GM12801 (cell line): ENCODE measurements around the gene PGAM5.

Experiments
- CTCF ChIP-seq: IDR thresholded peaks from one replicate; pipeline ENCODE4 v1.5.1; 2011; ENCODE audit warnings: control low read depth; ENCODE audit not compliant: insufficient read length; ENCODE audit errors: extremely low read depth

The PGAM5 gene

DNA sequence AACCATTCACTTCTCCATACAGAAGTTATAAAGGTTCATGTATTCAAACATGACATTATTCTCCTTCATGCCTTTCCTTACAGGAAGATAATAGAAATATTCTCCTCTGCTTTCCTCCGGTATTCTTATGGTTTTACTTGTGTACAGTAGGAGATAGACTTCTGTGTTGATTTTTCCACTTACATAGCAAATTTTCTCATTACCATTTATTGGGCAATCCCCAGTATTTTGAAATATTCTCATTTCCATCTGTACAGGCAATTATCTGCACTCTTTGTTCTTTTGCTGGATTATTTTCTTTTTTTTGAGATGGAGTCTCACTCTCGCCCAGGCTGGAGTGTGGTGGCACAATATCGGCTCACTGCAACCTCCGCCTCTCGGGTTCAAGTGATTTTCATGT, 12.3 kb upstream of the PGAM5 start:
- no peak for TF ChIP-seq CTCF

- no peak for TF ChIP-seq CTCF
These were observed 10.3 kb upstream of the PGAM5 start for GRCh38 chr12:132700212-132700822.

GRCh38 chr12:132702640-132703039, 8.0 kb upstream of the PGAM5 start:
- no peak for TF ChIP-seq CTCF

DNA sequence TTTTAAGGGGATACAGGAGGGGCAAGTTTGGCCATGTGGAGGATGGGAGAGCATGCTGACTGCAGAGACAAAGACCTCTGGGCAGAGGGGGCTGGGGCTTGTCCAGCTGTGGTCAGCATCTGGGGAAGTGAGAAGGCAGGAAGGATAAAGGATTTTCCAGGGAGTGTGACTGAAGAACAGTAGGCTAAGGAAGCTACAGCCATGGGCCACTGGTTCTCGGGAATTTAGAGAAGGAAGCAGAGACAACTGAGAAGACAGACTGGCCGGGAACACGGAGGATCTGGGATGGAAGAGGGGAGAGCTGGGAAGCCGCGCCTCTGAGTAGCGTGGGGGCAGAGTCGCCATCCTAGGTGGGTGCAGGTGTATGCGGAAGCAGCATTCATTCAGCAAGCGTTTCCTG, 7.0 kb upstream of the PGAM5 start:
- TF ChIP-seq CTCF: no peak

- no peak for TF ChIP-seq CTCF
These were observed 3.4 kb upstream of the PGAM5 start for GRCh38 chr12:132707241-132707640.

DNA sequence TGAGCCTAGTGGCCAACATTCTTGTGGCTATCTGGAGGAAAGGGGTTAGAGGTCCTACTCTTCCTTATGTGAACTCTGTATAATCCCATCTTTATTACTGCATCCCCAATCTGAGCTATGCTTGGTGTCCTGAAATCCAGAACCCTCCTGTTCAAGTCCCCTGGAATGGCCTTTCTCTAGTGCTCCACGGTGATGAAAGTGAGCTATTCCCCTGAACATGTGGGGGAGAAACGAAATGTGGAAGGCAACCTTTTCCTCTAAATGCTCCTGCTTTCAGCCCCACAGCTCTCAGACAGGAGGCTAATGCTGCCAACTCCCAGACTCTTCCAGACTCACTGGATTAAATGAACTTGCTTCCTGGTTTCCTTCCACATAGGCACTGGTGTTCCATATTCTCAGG, 2.5 kb upstream of the PGAM5 start:
- TF ChIP-seq CTCF: no peak

DNA sequence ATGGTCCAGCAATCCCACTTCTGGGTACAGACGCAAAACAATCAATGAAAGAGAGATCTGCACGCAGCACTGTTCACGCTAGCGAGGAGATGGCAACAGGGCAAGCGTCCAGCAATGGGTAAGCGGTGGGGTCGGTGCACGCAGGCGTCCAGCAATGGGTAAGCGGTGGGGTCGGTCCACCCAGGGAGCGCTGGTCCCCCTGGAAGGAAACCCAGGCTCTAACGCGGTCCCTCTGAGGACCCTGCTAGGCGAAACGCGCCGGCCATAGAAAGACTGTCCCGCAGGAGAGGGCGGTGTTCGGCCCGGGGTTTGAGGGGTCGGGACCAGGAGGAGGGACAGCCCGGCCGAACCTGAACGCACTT, 618 bp upstream of the PGAM5 start:
- TF ChIP-seq CTCF: no peak
